Activated CD8-positive, alpha-beta memory T cell treated with anti-CD3 and anti-CD28 coated beads, Interleukin-2, amount 50 U/mL, for 24 hours (primary cell): ENCODE results near the gene CLIP4.

Source experiments
- DNase-seq: peaks from one replicate; pipeline ENCODE4 v3.0.0-alpha.2; 2020; ENCODE audit errors: extremely low read depth

Gene CLIP4

GRCh38 chr2:29134933-29135332 lies 19.7 kb downstream of the CLIP4 start:
- DNase-seq, result no peak

DNA sequence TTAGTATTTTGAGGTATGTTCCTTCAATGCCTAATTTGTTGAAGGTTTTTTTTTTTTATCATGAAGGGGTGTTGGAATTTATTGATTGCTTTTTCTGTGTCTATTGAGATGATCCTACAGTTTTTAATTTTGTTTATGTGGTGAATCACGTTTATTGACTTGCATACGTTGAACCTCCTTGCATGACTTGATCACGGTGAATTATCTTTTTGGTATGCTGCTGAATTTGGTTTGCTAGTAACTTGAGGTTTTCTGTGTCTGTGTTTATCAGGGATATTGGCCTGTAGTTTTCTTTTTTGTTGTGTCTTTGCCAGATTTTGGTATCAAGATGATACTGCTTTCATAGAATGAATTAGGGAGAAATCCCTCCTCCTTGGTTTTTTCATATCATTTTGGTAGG lies 23.9 kb downstream of the CLIP4 start:
- DNase-seq, result no peak

DNA sequence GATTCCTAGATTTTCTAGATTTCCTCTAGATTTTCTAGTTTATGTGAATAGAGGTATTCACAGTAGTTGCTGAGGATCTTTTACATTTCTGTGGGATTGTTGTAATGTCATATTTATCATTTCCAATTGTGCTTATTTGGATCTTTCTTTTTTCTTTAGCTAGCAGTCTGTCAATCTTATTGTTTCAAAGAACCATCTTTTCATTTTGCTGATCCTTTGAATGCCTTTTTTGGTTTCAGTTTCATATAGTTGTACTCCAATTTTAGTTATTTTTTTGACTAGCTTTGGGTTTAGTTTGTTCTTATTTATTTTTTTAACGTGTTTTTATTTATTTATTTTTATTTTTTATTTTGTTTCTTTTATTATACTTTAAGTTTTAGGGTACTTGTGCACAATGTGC lies 24.5 kb downstream of the CLIP4 start:
- DNase-seq, result no peak

GRCh38 chr2:29143657-29144056 lies 28.4 kb downstream of the CLIP4 start:
- no peak for DNase-seq

DNA sequence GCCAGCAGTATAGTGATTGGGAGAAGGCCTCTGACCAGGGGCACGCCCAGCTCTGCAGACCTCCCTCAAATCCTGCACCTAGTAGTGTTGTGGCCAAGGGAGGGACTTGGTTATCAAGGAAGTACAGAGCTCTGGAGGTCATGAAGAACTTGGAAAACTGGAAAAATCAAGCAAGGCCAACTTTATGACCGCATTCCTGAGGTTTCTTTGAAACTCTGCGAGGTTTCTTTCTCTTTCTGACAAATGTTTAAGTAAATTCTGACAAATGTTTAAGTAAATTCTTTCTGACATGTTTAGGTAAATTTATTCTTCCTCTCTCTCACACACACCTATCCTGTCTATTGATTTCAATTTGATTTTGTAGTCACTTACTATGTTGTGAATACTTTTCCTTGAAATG lies 31.0 kb downstream of the CLIP4 start:
- no peak for DNase-seq

DNA sequence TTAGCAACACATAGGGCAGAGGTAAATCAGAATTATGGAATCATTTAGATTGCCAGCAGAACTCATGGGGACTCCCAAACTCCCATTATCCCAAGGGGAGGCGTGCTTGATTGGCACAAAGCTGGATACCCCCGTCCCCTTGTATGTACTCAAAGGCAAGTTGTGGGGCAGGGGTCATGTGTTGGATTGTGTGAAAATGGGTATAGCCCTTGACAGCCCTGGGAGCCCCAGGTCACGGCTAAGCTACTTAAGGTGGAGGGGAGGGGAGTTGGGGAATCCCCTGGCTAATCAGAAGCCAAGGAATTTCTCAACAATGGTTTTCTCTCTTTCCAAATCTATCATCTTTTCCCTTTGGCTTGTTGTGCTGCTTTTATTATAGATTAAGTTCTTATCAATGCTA lies 32.7 kb downstream of the CLIP4 start:
- DNase-seq, result no peak

- DNase-seq, result no peak
Measured at GRCh38 chr2:29154610-29155009, 39.4 kb downstream of the CLIP4 start.

GRCh38 chr2:29155578-29155977 lies 40.4 kb downstream of the CLIP4 start:
- no peak for DNase-seq

GRCh38 chr2:29157131-29157530 lies 41.9 kb downstream of the CLIP4 start:
- no peak for DNase-seq

DNA sequence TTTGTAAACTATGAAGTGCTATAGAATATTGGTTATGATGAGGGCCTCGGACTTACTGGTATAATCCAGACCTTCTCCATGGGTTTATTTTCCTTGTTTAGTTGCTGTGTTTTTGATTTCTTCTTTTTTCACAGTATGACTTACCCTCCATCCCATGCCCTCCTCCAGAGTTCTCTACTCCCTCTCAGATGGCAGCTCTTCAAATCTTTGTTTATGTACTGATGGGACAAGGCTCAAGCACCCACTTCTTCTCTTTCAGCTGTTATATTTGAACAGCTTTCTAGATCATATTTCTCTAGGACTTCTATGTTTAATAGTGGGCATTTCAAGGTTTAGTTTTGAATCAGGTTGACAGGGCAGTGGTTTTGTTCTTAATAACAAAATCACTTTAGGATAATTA lies 43.9 kb downstream of the CLIP4 start:
- no peak for DNase-seq

GRCh38 chr2:29160184-29160583 lies 45.0 kb downstream of the CLIP4 start:
- DNase-seq, result no peak

- DNase-seq, result no peak
Measured at GRCh38 chr2:29162204-29162928, 47.2 kb downstream of the CLIP4 start.

DNA sequence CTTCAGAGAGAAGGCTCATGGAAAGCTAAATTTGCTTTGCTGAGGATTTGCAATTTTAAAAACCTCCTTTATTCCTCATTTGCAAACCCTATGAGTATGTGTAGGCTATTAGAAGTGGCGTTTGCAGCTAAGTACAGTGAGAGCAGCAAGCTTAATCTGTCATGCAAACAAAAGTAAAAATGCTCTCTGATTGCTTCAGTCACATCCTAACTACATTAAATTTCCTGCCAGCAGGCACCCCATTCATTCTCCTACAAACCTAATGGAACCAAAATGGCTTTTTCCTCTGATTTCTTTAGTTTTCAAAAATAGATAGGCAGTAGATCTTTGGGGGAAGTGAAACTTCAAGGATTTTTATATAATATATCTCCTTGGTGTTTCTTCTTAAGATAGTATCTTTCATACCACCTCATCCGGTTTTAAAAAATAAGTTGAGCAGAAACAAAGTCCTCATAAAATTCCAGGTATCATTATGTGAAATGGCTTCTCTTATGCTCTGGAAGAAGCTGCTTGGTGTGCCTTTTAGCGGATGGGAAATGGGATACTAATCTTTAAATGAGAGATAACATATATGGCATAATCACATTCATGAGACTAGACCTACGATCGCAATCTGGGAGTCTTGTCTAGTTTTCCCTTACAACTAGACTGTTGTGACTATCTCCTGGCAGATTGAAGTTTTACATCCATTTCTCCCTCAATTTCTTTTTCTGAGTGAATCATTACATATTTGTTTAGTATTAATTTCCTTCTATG lies 49.1 kb downstream of the CLIP4 start:
- DNase-seq, result no peak

DNA sequence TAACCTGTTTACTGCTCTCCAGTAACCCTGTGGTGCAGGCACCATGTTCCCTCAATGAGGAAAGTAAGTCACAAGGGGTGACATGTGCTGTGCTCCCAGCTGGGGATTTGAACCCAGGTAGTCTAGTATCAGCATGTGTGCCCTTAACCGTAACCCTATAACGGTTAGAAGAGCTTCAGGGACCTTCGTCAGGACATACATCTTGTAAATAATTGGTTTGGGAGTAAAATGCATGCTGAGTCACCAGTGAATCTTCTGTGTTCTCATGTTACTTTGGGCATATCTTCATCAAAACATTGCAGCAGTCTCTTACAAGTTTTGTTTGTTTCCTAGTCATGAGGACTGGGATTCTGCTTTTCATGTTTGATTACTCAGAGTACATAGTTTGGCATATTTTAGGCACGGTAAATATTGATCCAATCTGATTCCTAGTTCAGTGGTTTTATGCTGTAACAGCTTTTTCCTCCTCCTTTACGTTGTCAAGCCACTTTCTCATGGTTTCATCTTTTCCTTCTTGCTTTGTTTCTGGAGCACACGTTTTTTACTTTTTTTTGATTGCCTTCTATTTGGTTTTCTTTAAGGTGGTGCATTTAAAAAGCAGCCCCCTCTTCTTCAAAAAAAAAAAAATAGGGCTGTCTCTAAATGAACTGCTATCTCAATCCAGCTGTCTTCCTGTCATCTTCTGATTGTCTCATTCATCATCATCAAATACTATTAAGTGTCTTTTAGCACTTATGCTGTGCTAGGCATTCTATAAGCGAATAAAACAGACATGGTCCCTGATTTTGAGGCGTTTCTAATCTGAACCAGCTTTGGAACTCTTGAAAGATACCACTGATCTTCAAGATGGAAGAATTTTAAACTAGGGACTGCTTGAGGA lies 50.4 kb downstream of the CLIP4 start:
- DNase-seq, result no peak

- DNase-seq, result no peak
Measured at GRCh38 chr2:29166242-29167039, 51.2 kb downstream of the CLIP4 start.

GRCh38 chr2:29174937-29175336 lies 59.7 kb downstream of the CLIP4 start:
- no peak for DNase-seq

GRCh38 chr2:29175338-29175737 lies 60.1 kb downstream of the CLIP4 start:
- no peak for DNase-seq

GRCh38 chr2:29182334-29182733 lies 67.1 kb downstream of the CLIP4 start:
- no peak for DNase-seq

GRCh38 chr2:29182920-29183319 lies 67.7 kb downstream of the CLIP4 start:
- DNase-seq, result no peak

DNA sequence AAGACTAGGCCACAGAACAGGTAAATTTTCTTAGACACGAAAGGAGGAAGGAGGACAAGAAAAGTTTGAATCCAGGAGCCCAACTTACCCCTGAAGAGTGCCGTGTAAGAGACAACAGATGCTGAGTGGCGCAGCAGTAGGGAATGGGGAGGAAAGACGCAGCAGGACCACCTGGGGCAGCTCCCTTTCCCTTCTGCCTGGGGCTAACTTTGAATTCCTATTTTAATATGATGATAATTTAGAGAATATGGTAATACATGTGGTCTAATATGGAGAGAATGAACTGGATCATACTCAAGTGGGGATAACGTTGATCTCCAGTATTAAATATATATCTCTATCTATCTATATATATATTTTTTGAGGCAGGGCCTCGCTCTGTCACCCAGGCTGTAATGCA lies 69.3 kb downstream of the CLIP4 start:
- no peak for DNase-seq

GRCh38 chr2:29186817-29187216 lies 71.6 kb downstream of the CLIP4 start:
- DNase-seq, result no peak

GRCh38 chr2:29187926-29188325 lies 72.7 kb downstream of the CLIP4 start:
- no peak for DNase-seq
